ENCODE data around the gene SKAP2. TPM values are rescaled to one million over a fixed set of nuclear protein-coding genes. Genes with fewer than 3 reads are reported as not detected.

SKAP2 gene
- total RNA-seq, 1 experiment from 2014 or later, result 30.7 TPM

- no peak for ATAC-seq
Observed at GRCh38 chr7:26624839-26625238, 239.6 kb downstream of the SKAP2 start.

More at GRCh38 chr7:26624839-26625238, 239.6 kb downstream of the SKAP2 start:
- Histone ChIP-seq H3K27me3 (ENCODE audit: insufficient read depth, low read length) (no peaks in the 10 kb centered on the region), H3K36me3 (ENCODE audit: control insufficient read depth in 1 of 2, insufficient read depth in 2 of 2, low read length in 2 of 2) (no peaks in the 10 kb centered on the region), H2AFZ (ENCODE audit: low read depth, low read length, poor library complexity, severe bottlenecking) (no peak overlapping the region), H3K27ac (ENCODE audit: low read depth, low read length) (no peak overlapping the region), H3K9me2 (ENCODE audit: insufficient read depth) (no peaks in the 10 kb centered on the region), H4K20me1 (ENCODE audit: insufficient read depth) (no peaks in the 10 kb centered on the region), H3K4me1 (ENCODE audit: control insufficient read depth in 1 of 2, insufficient read depth in 2 of 2, low read length in 2 of 2) (peaks cover 5 to 9% of the 10 kb centered on the region in 2 experiments; a peak in 3 of 4 replicates), H3K79me2 (ENCODE audit: insufficient read depth, low read length) (no peaks in the 10 kb centered on the region), H3K4me2 (ENCODE audit: low read length) (no peak overlapping the region), H3K9me3 (ENCODE audit: control insufficient read depth in 1 of 2, insufficient read depth in 1 of 2, low read depth in 1 of 2, low read length in 2 of 2) (no peaks in the 10 kb centered on the region), H3K9ac (ENCODE audit: low read length) (no peak overlapping the region), H3K4me3 (replicated peaks in 1 of 2; ENCODE audit: low read depth in 1 of 2, low read length in 2 of 2) (no peak overlapping the region)
- no peak for TF ChIP-seq SP1 (IDR thresholded peaks at IDR 0.05; ENCODE audit: low read depth)
- no peak for TF ChIP-seq CBX3 (IDR thresholded peaks at IDR 0.05; ENCODE audit: low read depth)
- TF ChIP-seq EGR1 (IDR thresholded peaks at IDR 0.05; ENCODE audit: low read depth), result no peak
- TF ChIP-seq, protein P1, sequence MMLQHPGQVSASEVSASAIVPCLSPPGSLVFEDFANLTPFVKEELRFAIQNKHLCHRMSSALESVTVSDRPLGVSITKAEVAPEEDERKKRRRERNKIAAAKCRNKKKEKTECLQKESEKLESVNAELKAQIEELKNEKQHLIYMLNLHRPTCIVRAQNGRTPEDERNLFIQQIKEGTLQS (IDR thresholded peaks at IDR 0.05), result no peak
- no peak for TF ChIP-seq REST (IDR thresholded peaks at IDR 0.05; ENCODE audit: low read depth)
- TF ChIP-seq POLR2A (IDR thresholded peaks at IDR 0.05; ENCODE audit: borderline replicate concordance, extremely low read depth, insufficient read depth, insufficient read length), result no peak
- TF ChIP-seq ZBTB33 (IDR thresholded peaks at IDR 0.05; ENCODE audit: extremely low read depth, insufficient replicate concordance, low read length), result no peak
- TF ChIP-seq, protein P2, sequence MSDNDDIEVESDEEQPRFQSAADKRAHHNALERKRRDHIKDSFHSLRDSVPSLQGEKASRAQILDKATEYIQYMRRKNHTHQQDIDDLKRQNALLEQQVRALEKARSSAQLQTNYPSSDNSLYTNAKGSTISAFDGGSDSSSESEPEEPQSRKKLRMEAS (IDR thresholded peaks at IDR 0.05), result no peak
- no peak for TF ChIP-seq JUND (IDR thresholded peaks at IDR 0.05)
- no peak for TF ChIP-seq FOSL1 (IDR thresholded peaks at IDR 0.05; ENCODE audit: low read depth)
- DNase-seq (ENCODE audit: low read depth, low spot score), result no peak
- intact Hi-C loops (cut with micrococcal nuclease), result no loop called here
- BruUV-seq (replicated peaks), result no TSS peak
- RAD21 ChIA-PET (ENCODE audit: low non-redundant PET in 1 of 2, low total read pairs in 2 of 2, uncharacterized antibody in 2 of 2, unreplicated experiment in 2 of 2), result no interaction called here
- POLR2A ChIA-PET, result no interaction called here
- CTCF ChIA-PET, result no interaction called here
